HepG2 (cell line): ENCODE measurements around the gene ZNF883. TPM values are rescaled to one million over a fixed set of nuclear protein-coding genes. Genes with fewer than 3 reads are reported as not detected.

Source experiments
- ATAC-seq: fragments of 200-7000 bp; cut with Tn5 transposase; 3 replicates; pipeline ENCODE4 v1.9.1; 2020; ENCODE audit warnings: mild to moderate bottlenecking, moderate library complexity
- BruUV-seq: library from RNA; stranded (reverse); fragments of 400-500 nt; replicated peaks from 2 replicates; lab custom pipeline; 2021; lab: Mats Ljungman, UMichigan
- CTCF ChIA-PET: fragments of 300-600 bp; formaldehyde crosslinking; extraction: SDS; loops from one replicate; lab custom pipeline; 2021; ENCODE audit warnings: low total read pairs, inconsistent platforms, low intra/inter-chr PET ratio; lab: Yijun Ruan, JAX
- POLR2A ChIA-PET: fragments of 350-600 bp; sonication (Branson Sonifier 250); formaldehyde crosslinking; loops from one replicate; lab custom pipeline; 2020; ENCODE audit warnings: antibody characterized with exemption, inconsistent platforms; lab: Yijun Ruan, JAX
- DNase-seq: peaks from one replicate; pipeline ENCODE4 v3.0.0-alpha.2; 2015; ENCODE audit warnings: low spot score
- FAIRE-seq: peaks from 3 replicates; lab custom pipeline; 2011; peaks lifted over from hg19 to GRCh38; lab: Jason Lieb, UNC
- H2AFZ ChIP-seq: one replicate; pipeline ENCODE4 v1.6.1; 2011; ENCODE audit warnings: low read length, inconsistent platforms
- H3K27ac ChIP-seq: fragments of 300-600 bp; 3 replicates; pipeline ENCODE4 v1.8.0; 2011; ENCODE audit warnings: mixed run types, mild to moderate bottlenecking, mixed read lengths, low read length, inconsistent platforms; ENCODE audit not compliant: insufficient read depth; ENCODE audit errors: extremely low read length
- H3K27me3 ChIP-seq, 2 experiments: fragments of 200-600 bp in 1 of 2; 2 replicates in 1 of 2; 3 replicates in 1 of 2; pipeline versions ENCODE4 v1.6.0 to v1.8.0; 2011; ENCODE audit warnings: low read length in 2 of 2, mild to moderate bottlenecking in 2 of 2, moderate library complexity in 2 of 2, inconsistent platforms in 1 of 2; ENCODE audit not compliant: insufficient read depth in 2 of 2, control insufficient read depth in 1 of 2
- H3K36me3 ChIP-seq, 2 experiments: fragments of 200-600 bp in 1 of 2; replicated peaks in 1 of 2; 2 replicates in 1 of 2; 3 replicates in 1 of 2; pipeline versions ENCODE4 v1.5.1 to v1.8.0; 2011; ENCODE audit warnings: low read length in 2 of 2, inconsistent platforms in 1 of 2; ENCODE audit not compliant: insufficient read depth in 2 of 2, control insufficient read depth in 1 of 2
- H3K4me1 ChIP-seq: 2 replicates; pipeline ENCODE4 v1.5.1; 2012; ENCODE audit warnings: low read length, inconsistent platforms; ENCODE audit not compliant: insufficient read depth
- H3K4me2 ChIP-seq: 2 replicates; pipeline ENCODE4 v1.6.0; 2011; ENCODE audit warnings: low read depth, low read length, inconsistent platforms
- H3K4me3 ChIP-seq, 3 experiments: fragments of 200-600 bp in 1 of 3; sonication (generic), shearing (Covaris generic) in 1 of 3; replicated peaks in 1 of 3; 2 replicates each; pipeline ENCODE4 v1.5.1; 2011 to 2016; ENCODE audit warnings: low read length in 3 of 3, inconsistent platforms in 2 of 3, low read depth in 2 of 3, mild to moderate bottlenecking in 2 of 3, control low read depth in 1 of 3, mixed read lengths in 1 of 3; ENCODE audit not compliant: insufficient read depth in 1 of 3
- H3K79me2 ChIP-seq: one replicate; pipeline ENCODE4 v1.6.1; 2011; ENCODE audit warnings: low read length, inconsistent platforms; ENCODE audit not compliant: insufficient read depth
- H3K9ac ChIP-seq: 2 replicates; pipeline ENCODE4 v1.6.0; 2011; ENCODE audit warnings: mild to moderate bottlenecking, low read depth, low read length, inconsistent platforms; ENCODE audit not compliant: insufficient read depth
- H3K9me3 ChIP-seq: 2 replicates; pipeline ENCODE4 v1.5.1; 2012; ENCODE audit warnings: mild to moderate bottlenecking, low read length
- H4K20me1 ChIP-seq: 2 replicates; pipeline ENCODE4 v1.6.0; 2011; ENCODE audit warnings: inconsistent platforms, mild to moderate bottlenecking, low read length, moderate library complexity; ENCODE audit not compliant: insufficient read depth
- CHCHD3 ChIP-seq: sonication (generic); formaldehyde crosslinking; IDR thresholded peaks from 2 replicates; pipeline ENCODE4 v1.8.0; 2022; ENCODE audit warnings: mild to moderate bottlenecking, missing genetic modification reagents, moderate library complexity
- ERF ChIP-seq: IDR thresholded peaks from 2 replicates; pipeline ENCODE4 v1.6.1; 2018; ENCODE audit warnings: missing biosample characterization, missing genetic modification reagents
- FOXM1 ChIP-seq: sonication (generic); formaldehyde crosslinking; IDR thresholded peaks from 2 replicates; pipeline ENCODE4 v1.5.0; 2020; ENCODE audit warnings: missing genetic modification reagents
- MTA3 ChIP-seq: sonication (generic); formaldehyde crosslinking; IDR thresholded peaks from 2 replicates; pipeline ENCODE4 v1.4.0; 2020; ENCODE audit warnings: missing genetic modification reagents
- SETDB1 ChIP-seq: sonication (generic); formaldehyde crosslinking; IDR thresholded peaks from 2 replicates; pipeline ENCODE4 v1.5.1; 2020; ENCODE audit warnings: missing genetic modification reagents, mild to moderate bottlenecking, borderline replicate concordance
- ZNF253 ChIP-seq: sonication (generic); formaldehyde crosslinking; IDR thresholded peaks from 2 replicates; pipeline ENCODE4 v1.8.0; 2022; ENCODE audit warnings: mild to moderate bottlenecking, missing genetic modification reagents, borderline replicate concordance
- ZNF563 ChIP-seq: sonication (generic); formaldehyde crosslinking; IDR thresholded peaks from 2 replicates; pipeline ENCODE4 v1.8.0; 2022; ENCODE audit warnings: mild to moderate bottlenecking, moderate library complexity, missing genetic modification reagents
- ZNF891 ChIP-seq: sonication (generic); formaldehyde crosslinking; IDR thresholded peaks from 2 replicates; pipeline ENCODE4 v1.5.0; 2020; ENCODE audit warnings: mild to moderate bottlenecking, missing genetic modification reagents
- WGBS: methylation state at CpG from one replicate; pipeline ENCODE4 v1.1.6; 2017; ENCODE audit warnings: low lambda C conversion rate; 5-methylcytosine and 5-hydroxymethylcytosine counted together
- in situ Hi-C: cut with HindIII; loops from 2 replicates; pipeline ENCODE4 v1.10.0; 2017; ENCODE audit warnings: low pct_unique_long_range_greater_than_20kb; ENCODE audit not compliant: extremely low pct_ligation_motif_present
- intact Hi-C: fragments of 100-400 bp; cut with micrococcal nuclease; formaldehyde crosslinking; loops from one replicate; pipeline ENCODE4 v1.10.0; 2022; ENCODE audit not compliant: unreplicated experiment
- polyA plus RNA-seq, 8 experiments: library from polyadenylated mRNA; depleted of rRNA in 3 of 8; stranded (reverse) in 7 of 8; unstranded in 1 of 8; fragments of >200 nt; fragmentation: Illumina TruSeq in 4 of 8; extraction: Trizol in 4 of 8; gene quantifications; 2 replicates each; pipeline versions ENCODE4 v1.2.1 to v1.2.3, GENCODE V29; 2011 to 2016; ENCODE audit warnings: low read depth in 4 of 8, missing spikeins in 1 of 8, mixed read lengths in 1 of 8; ENCODE audit not compliant: insufficient read depth in 1 of 8
- total RNA-seq, 5 experiments: library from RNA; depleted of rRNA; stranded (reverse); fragments of >200 nt; fragmentation: Illumina TruSeq; extraction: Trizol; gene quantifications; 2 replicates each; pipeline ENCODE4 v1.2.3, GENCODE V29; 2016; ENCODE audit warnings: low read depth in 1 of 5
- TF ChIP-seq, protein P1 (sequence below): sonication (generic); formaldehyde crosslinking; IDR thresholded peaks from one replicate; pipeline ENCODE4 v1.5.1; 2020; ENCODE audit warnings: mild to moderate bottlenecking, missing genetic modification reagents; ENCODE audit errors: not compliant biosample characterization

The ZNF883 gene
- total and polyA plus RNA-seq, 2 of the 13 experiments (the other 11 are each of a cell fraction or from before 2014, with no cell fraction given): 5.3 to 10.0 TPM

GRCh38 chr9:112933696-112934095 is 78.3 kb downstream of the ZNF883 start:
- Histone ChIP-seq H2AFZ (no peak overlapping the region), H3K4me2 (no peak overlapping the region), H3K27me3 (peaks cover 2 to 24% of the 10 kb centered on the region in 2 experiments; a peak in 2 of 5 replicates), H3K36me3 (no peaks in the 10 kb centered on the region), H3K27ac (no peak overlapping the region), H3K9ac (no peak overlapping the region), H3K9me3 (no peaks in the 10 kb centered on the region), H3K4me1 (no peaks in the 10 kb centered on the region), H4K20me1 (no peaks in the 10 kb centered on the region), H3K4me3 (no peak overlapping the region), H3K79me2 (no peaks in the 10 kb centered on the region)
- TF ChIP-seq, protein P1, sequence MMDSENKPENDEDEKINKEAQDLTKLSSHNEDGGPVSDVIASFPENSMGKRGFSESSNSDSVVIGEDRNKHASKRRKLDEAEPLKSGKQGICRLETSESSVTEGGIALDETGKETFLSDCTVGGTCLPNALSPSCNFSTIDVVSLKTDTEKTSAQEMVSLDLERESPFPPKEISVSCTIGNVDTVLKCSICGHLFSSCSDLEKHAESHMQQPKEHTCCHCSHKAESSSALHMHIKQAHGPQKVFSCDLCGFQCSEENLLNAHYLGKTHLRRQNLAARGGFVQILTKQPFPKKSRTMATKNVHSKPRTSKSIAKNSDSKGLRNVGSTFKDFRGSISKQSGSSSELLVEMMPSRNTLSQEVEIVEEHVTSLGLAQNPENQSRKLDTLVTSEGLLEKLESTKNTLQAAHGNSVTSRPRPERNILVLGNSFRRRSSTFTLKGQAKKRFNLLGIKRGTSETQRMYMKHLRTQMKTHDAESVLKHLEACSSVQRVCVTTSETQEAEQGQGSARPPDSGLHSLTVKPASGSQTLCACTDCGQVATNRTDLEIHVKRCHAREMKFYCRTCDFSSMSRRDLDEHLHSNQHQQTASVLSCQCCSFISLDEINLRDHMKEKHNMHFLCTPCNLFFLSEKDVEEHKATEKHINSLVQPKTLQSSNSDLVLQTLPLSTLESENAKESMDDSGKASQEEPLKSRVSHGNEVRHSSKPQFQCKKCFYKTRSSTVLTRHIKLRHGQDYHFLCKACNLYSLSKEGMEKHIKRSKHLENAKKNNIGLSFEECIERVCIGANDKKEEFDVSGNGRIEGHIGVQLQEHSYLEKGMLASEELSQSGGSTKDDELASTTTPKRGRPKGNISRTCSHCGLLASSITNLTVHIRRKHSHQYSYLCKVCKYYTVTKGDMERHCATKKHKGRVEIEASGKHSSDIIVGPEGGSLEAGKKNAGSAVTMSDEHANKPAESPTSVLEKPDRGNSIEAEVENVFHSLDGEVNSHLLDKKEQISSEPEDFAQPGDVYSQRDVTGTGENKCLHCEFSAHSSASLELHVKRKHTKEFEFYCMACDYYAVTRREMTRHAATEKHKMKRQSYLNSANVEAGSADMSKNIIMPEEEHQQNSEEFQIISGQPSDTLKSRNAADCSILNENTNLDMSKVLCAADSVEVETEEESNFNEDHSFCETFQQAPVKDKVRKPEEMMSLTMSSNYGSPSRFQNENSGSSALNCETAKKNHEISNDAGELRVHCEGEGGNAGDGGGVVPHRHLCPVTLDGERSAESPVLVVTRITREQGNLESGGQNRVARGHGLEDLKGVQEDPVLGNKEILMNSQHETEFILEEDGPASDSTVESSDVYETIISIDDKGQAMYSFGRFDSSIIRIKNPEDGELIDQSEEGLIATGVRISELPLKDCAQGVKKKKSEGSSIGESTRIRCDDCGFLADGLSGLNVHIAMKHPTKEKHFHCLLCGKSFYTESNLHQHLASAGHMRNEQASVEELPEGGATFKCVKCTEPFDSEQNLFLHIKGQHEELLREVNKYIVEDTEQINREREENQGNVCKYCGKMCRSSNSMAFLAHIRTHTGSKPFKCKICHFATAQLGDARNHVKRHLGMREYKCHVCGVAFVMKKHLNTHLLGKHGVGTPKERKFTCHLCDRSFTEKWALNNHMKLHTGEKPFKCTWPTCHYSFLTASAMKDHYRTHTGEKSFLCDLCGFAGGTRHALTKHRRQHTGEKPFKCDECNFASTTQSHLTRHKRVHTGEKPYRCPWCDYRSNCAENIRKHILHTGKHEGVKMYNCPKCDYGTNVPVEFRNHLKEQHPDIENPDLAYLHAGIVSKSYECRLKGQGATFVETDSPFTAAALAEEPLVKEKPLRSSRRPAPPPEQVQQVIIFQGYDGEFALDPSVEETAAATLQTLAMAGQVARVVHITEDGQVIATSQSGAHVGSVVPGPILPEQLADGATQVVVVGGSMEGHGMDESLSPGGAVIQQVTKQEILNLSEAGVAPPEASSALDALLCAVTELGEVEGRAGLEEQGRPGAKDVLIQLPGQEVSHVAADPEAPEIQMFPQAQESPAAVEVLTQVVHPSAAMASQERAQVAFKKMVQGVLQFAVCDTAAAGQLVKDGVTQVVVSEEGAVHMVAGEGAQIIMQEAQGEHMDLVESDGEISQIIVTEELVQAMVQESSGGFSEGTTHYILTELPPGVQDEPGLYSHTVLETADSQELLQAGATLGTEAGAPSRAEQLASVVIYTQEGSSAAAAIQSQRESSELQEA (CRISPR knock-in tag): no peak
- TF ChIP-seq ZNF563 (no peak), ZNF253 (CRISPR knock-in tag) (no peak), SETDB1 (CRISPR knock-in tag) (no peak), FOXM1 (no peak), MTA3 (CRISPR knock-in tag) (no peak), ZNF891 (no peak), CHCHD3 (no peak), ERF (CRISPR knock-in tag) (no peak)
- 35% methylated on average over 2 of the region's 2 CpGs for WGBS
- POLR2A ChIA-PET: no interaction called here
- in situ Hi-C loops (no loop called here), intact Hi-C loops (no loop called here)
- ATAC-seq (no peak), DNase-seq (no peak), FAIRE-seq (no peak)
- CTCF ChIA-PET: no interaction called here
- BruUV-seq: no TSS peak
